HG03565 (cell line): ENCODE results near the gene SCAP.
"Not testable (repeated sequence)": the region's sequence is repeated elsewhere in the genome, so short reads cannot be mapped to it uniquely, and the experiment has no call there.

Source experiments
- ATAC-seq: cut with Tn5 transposase; IDR thresholded peaks from one replicate; pipeline ENCODE4 v1.9.1; 2021; ENCODE audit warnings: mild to moderate bottlenecking, moderate library complexity; ENCODE audit not compliant: unreplicated experiment

Gene SCAP

DNA sequence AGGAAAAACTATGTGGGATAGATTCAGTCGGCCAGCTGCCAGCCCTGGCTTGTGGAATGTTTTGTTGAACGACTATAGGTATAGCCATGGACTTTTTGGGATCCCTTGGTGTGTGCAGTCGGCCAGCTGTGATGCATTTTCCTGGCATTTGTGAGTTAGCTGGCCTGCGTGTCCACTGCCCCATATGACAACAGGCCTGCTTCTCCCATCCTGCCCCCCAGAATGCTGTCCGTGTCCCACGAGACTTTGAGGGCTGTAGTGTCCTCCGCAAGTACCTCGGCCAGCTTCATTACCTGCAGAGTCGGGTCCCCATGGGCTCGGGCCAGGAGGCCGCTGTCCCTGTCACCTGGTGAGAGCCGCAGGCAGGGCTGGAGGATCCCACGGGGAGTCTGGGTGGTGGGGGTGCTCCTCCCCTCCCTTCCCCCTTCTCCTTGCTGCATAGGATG lies 71.3 kb downstream of the SCAP start:
- ATAC-seq = no peak

DNA sequence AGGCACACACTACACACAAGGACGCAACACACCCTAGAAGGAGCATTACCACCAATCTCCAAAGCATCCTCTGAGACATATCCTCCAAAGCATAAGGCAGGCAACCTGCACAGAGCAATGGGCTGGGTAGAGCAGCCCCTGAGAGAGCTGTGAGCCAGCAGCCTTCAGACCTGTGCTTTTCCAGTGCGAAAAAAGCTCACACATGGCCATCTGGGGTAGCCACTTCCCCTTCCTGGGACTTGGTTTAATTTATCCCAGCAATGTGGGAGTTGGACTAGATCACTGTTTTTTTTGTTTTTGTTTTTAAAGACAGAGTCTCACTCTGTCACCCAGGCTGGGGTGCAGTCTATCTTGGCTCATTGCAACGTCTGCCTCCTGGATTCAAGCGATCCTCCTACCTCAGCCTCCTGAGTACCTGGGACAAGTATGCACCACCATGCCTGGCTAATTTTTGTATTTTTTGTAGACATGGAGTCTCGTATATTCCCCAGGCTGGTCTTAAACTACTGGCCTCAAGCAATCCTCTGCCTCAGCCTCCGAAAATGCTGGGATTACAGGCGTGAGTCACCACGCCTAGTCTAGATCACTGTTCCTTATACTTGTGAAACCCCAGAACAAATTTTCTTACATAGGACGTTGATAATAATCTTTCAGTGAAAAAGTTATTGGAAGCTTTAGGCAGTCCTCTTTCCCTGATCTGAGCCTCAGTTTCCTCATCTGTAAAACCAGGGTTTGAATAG lies 76.0 kb downstream of the SCAP start:
- ATAC-seq = no peak

DNA sequence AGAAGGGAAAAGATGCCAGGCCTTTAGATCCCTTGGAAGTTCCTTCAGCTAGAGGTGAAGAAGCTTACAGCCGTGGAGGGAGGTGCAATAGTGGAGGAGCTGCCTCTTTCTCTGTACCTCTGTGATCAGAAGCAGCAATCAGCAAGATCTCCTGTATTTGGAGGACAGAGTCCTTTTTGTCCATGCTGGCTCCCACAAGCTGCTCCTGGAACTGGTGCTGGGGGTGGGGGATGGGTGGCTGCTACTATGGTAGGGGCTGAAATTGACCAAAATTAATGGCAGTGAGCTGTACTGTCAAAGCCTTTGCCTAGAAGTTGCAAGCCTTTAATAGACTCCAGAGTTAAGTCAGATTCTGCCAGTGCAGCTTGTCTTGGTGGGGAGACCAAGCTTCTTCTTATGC lies 76.7 kb downstream of the SCAP start:
- ATAC-seq = no peak

DNA sequence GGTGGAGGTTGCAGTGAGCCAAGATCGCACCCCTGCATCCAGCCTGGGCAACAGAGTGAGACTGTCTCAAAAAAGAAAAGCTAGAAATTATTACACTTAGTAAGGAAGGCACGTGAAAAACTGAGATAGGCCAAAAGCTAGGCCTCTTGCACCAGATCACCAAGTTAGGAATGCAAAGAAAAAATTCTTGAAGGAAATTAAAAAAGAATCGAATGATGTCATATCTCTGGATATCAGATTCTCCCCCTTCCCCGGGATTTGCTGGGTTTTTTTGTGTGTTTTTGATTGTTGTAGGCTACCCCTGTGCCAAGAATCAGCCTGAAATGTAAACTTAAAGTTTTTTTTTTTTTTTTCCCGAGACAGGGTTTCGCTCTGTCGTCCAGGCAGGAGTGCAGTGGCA lies 77.5 kb downstream of the SCAP start:
- no peak for ATAC-seq

DNA sequence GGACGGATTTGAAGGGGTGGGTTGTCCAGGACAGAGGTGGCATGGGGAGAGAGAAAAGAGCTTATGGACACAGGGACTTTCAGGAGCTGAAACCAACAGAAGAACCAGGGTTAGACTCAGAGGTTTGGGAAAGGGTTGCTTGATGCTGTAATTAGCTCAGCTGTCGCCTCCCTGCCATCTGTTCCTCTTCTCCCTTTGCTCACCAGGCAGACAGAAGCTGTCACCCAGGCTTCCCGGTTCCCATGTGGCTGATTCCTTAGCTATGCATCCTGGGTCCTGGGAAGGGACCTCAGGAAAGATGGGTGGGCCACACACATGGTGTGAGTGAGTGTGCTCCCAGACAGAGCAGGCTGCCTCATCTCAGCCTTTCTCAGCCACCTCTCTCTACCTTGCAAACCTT lies 80.9 kb downstream of the SCAP start:
- ATAC-seq = no peak

DNA sequence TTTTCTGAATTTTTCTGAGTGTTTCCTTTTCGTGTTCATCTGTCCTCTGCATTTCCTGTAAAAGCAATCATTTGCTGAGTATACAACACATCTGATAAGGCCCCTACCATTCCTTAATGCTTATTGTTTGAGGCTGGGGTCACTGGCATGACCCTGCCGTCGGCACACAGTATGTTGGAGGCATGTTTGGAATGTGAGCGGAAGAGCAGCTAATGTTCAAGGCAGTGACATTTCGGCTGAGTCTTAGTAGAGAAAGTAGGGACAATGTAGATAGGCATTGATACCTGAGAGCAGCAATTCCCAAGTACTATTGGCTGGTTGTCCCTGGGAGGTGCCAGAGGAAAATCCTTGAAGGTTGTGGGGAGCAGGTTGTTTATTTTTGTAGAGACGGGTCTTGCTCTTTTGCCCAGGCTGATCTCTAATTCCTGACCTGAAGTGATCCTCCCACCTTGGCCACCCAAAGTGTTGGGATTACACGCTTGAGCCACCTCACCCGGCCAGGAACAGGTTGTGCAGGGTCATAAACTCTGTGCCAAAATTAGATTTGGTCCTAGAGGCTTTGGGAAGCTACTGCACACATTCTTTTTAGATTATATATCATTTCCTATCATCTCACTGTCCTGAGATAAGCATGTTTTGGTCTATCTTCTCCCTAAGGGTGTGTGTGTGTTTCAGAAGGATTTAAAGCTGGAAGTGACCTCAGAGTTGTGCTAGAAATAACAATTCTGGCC lies 81.4 kb downstream of the SCAP start:
- no peak for ATAC-seq

DNA sequence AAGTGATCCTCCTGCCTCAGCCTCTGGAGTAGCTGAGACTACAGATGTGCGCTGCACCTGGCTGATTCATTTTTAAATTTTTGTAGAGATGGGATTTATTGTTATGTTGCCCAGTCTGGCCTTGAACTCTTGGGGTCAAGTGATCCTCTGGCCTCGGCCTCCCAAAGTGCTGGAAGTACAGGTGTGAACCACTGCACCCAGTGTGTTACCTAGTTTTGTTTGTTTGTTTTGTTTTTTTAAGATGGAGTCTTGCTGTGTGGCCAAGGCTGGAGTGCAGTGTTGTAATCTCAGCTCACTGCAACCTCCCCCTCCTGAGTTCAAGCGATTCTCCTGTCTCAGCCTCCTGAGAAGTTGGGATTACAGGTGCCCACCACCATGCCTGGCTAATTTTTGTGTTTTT lies 82.8 kb downstream of the SCAP start:
- ATAC-seq = no peak

DNA sequence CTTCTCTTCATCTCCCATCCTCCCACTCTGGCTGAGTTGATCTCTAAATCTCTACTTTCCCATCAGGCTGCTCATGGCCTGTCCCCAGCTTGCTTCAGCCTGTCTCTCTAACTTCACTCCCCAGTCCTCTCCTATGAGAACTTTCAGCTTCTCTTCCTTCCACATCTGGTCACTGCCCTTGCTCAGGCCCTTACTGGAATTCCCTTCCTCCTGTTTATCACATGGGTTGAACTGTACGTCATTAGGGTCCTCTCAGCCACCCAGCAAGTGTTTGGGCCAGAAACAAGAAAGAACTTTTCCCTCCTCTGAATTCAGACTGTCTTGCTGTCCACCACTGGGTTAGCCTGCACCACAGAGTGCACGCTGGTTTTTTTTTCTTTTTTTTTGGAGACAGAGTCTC lies 89.9 kb downstream of the SCAP start:
- no peak for ATAC-seq

DNA sequence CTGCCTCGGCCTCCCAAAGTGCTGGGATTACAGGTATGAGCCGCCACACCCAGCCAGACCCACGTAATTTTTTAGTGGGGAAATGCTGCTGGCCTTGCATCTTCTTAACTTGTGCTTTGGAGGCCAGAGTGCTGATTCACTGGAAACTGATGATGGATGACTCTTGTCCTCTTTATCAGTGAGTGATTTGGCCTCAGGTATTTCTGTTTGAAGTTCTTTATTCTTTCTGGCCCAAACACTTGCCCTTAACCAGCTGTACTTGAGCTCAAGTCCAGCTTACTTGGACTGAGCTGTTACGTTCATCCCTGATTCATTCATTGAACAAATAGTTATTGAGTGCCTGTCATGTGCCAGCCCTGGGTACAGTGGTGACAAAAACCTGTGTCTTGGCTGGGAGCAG lies 90.7 kb downstream of the SCAP start:
- no peak for ATAC-seq

DNA sequence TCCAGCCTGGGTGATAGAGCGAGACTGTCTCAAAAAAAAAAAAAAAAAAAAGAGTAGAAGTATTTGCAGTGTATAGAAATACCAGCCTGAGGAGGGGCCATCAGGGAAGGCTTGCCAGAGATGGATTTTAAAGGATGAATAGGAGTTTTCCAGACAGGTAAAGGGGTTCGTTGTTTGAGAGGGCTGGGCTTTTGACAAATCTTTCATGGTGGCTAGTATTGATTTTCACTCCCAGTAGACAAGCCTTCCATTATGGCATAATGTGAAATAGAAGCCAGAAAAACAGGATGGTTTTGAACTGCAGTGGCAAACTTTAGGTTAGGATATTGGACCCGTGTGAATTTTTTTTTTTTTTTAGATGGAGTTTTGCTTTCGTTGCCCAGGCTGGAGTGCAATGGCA lies 91.3 kb downstream of the SCAP start:
- ATAC-seq = no peak

DNA sequence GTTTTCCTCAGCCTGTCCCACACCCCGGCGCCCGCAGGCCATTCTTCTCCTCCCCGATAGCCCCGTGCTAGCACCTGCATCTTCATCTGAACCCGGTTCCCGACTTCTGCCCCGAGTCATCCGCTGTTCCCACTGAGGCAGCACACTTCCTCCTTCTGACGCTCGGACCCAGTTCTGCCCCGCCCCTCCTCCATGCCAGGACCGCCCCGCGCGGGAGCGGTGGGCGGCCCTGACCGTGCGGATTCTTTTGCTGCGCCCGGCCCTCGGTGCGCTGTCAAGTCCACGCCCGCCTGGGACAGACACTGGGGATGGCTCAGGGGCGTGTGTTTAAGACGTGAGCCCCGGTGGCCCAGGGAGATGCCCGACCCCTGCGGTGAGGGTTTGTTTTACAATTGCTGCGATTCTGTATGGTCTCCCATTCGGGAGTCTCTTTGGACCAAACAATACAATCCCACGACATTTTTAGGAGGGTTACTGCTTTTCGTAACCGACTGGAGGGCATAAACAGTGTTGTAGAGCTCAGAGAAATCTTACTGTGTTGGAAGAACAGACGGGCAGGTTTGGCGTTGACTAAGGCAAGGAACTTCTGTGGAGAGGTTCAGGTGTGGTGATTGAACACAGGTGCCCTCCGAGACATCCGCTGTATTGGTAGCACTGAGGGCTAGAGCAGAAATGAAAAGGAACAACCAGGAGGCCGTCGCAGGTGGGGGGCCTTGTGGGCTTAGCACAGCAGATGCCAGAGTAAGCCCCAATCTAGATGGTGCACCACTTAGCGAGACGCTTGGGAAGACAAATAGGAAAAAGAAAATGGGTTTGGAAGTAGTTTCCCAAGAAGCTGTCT lies 94.2 kb downstream of the SCAP start:
- ATAC-seq = peak; percentile 40

DNA sequence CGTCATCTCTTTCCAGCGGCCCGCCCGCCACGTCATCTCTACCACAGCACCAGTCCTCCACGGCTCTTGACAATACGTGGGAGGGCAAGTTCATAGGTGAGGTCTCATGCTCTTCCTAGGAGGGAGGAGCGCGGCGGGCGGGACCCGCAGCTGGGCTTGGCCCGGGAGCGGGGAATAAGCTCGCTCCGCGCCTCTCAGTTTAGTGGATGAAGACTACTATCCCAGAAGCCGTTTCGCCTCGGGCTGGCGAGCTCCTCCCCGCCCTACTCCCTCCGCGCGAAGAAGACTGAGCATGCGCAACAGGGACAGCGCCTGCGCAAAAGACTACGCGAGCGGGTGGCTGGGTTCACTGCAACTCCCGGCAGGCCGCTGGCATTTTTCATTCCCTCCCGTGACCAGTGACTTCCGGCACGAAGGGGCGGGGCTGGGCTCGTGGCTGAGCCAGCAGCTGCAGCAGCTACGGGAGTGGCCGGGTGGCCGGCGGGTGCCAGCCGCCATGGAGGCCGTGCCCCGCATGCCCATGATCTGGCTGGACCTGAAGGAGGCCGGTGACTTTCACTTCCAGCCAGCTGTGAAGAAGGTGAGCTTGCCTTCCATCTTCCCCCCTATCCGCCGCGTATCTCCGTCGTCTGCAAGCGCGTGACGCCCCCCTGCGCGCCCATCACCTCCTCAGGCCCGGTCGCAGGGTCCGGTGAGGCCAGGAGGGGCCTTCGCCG lies 95.0 kb downstream of the SCAP start, which contains the start of gene PTPN23:
PTPN23 (plus strand) TSS at position 421 of the 716 bp plus-strand sequence; CDS start at position 497, 76 bp downstream.
- peak; percentile 68 for ATAC-seq

DNA sequence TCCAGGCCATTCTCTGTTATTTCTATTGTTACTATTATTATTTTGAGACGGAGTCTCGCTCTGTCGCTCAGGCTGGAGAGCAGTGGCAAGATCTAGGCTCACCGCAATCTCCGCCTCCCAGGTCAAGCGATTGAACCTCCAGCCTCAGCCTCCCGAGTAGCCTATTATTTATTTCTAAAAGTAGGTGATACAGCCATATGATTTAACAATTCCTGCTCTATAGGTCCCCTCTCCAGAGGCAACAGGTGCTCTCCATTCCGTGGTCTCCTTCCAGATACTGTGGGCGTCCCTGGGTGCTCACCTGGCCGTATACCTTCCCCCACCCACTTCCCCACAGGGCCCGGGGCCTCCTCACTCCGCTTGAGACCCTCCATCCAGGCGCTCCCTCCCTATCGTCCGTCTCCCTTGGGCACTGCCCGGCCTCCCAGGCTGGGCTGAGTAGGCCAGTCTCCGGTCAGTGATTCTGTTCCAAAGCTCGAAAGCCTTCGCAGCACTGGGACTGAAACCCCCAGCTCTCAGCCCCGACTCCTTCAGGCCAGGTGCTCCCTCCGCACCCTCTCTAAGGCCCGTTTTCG lies 95.6 kb downstream of the SCAP start:
- no peak for ATAC-seq

DNA sequence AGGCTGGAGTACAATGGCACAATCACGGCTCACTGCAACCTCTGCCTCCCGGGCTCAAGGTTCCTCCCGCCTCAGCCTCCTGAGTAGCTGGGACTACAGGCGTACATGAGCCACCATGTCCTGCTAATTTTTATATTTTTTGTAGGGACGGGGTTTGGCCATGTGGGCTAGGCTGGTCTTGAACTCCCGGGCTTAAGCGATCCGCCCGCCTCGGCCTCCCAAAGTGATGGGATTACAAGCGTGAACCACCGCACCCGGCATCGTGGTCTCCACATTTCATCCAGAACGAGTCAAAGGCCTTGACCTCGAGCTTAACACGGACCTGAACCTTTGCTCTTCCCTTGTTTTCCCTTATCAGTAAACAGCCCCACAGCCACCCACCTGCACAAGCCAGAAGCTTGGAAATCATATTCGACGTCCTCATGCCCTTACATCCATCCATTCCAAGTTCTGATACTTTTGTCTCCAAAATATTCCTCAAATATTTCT lies 96.3 kb downstream of the SCAP start:
- ATAC-seq = no peak

DNA sequence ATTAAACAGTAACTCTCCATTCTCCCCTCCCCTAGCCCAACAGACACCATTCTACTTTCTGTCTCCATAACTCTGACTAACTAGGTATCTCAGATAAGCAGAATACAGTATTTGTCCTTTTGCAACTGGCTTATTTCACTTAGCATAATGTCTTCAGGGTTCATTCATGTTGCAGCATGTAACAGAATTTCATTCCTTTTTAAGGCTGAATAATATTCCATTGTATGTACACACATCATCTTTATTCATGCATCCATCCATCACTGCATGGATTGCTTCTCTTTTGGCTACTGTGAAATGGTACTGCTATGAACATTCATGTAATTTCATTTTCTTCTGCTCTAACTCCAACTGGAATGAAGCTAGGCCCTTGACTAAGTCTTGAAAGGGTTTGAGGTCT lies 96.9 kb downstream of the SCAP start:
- ATAC-seq = no peak

DNA sequence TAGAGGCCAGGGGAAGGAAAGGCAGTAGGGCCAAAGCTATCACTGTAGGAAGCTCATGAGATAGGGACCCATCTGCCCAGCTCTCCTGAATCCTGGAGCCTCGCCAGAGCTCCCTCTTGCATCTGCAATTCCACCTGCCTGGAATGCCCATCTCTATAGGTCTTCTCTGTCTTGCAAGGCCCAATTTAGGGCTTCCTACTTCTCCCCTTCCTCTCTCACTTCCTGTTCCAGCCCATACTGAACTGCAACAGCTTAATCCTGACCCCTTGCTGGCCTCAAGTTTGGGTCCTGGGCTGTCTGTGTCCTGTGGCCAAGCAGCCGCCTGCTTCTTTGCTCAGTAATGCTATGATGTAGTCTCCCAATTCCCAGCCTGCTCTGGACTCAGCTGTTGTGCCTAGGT lies 98.6 kb downstream of the SCAP start:
- no peak for ATAC-seq

DNA sequence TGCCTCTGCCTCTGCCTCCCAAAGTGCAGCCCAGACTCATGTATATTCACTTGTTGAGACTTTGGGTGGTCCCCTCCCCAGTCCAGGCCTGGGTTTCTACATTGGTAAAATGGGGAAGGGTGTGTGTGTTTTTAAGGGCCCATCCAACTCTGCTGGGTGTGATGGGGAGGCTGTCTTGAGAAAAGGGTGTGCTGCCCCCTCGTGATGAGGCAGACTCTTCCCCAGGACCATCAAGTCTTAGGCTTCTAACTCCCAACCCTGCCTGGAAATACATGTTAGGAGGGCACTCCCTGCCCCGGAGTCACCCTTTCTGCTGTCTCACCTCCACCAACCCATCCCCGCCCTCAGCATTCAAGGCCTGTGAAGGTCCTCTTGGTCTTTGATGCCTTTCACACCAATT lies 99.3 kb downstream of the SCAP start:
- ATAC-seq = no peak

DNA sequence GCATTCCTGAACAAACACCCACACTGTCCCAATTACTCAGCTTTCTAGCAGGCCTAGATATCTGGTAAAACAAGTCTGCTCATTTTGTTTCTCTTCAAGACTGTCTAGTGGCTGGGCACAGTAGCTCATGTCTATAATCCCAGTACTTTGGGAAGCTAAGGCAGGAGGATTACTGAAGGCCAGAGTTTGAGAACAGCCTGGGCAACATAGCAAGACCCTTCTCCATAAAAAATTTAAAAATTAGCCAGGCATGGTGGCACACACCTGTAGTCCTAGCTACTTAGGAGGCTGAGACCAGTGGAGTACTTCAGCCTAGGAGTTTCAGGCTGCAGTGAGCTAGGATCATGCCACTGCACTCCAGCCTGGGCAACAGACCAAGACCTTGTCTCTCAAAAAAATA lies 101.2 kb downstream of the SCAP start:
- no peak for ATAC-seq

DNA sequence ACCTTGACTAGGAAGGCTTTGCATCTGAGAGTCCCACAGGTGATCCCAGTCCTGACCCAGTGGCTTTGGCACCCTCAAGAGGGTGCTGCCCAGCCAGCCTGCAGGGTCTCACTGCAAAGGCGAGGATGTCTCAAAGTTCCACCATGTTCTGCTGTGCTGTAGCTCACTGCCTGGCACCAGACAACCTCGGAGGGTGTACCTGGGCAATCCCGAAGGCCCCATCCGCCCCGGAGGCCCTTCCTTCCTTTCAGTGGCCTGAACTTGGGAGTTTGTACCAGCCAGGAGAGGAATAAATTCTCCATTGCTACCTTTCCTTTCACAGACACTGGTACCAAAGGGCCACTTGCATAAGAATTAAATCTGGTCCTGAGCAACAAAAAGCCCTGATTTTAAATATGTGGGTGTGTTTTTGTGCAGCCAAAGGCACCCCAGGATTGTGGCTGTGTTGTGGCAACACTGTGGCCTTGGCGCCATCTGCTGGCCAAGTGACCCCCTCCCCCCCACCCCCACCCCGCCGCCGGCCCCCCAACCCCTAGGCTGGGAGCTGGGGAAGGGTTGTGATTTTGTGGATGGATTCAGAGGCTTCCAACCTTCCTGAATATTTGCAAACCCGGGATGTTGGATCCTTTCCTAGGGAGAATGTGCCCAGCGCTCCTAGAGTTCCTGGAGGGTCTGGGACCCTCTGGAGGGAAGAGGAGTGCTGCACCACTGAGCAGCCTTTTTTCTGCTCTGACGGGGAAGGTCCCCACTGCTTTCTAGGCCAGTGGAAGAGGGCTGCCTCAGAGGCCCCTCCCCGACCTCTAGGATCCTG lies 104.6 kb downstream of the SCAP start:
- no peak for ATAC-seq

DNA sequence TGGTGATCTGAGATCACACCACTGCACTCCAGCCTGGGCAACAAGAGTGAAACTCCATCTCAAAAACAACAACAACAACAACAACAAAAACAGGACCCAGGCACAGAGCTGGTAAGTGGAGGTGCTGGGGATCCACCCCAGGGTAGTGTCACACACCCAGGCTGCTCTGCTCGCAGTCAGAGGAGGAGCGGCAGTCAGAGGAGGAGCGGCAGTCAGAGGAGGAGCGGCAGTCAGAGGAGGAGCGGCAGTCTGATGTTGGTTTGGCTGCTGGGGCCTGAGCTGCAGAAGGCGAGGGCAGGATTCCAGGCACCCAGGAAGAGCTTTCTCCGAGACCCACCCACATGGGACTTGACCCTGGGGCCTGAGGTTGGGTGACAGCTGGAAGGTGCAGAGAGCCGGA lies 105.7 kb downstream of the SCAP start:
- ATAC-seq = not testable (repeated sequence)
